HG03342 (cell line): ENCODE measurements around the gene RALGPS1.
"Not testable (repeated sequence)": the region's sequence is repeated elsewhere in the genome, so short reads cannot be mapped to it uniquely, and the experiment has no call there.

Source experiments
- ATAC-seq: cut with Tn5 transposase; IDR thresholded peaks from one replicate; pipeline ENCODE4 v1.9.1; 2021; ENCODE audit warnings: mild to moderate bottlenecking, moderate library complexity; ENCODE audit not compliant: unreplicated experiment

RALGPS1 gene

GRCh38 chr9:127168756-127169574 is 254.4 kb downstream of the RALGPS1 start:
- ATAC-seq, result no peak

- no peak for ATAC-seq
Measured at GRCh38 chr9:127169575-127169883, 254.9 kb downstream of the RALGPS1 start.

- ATAC-seq, result no peak
Measured at GRCh38 chr9:127170103-127170502, 255.5 kb downstream of the RALGPS1 start.

GRCh38 chr9:127170652-127171051 is 256.1 kb downstream of the RALGPS1 start:
- no peak for ATAC-seq

GRCh38 chr9:127171348-127171747 is 256.8 kb downstream of the RALGPS1 start:
- ATAC-seq, result not testable (repeated sequence)

GRCh38 chr9:127172066-127172707 is 257.6 kb downstream of the RALGPS1 start:
- no peak for ATAC-seq

GRCh38 chr9:127173063-127173462 is 258.5 kb downstream of the RALGPS1 start:
- ATAC-seq, result no peak

GRCh38 chr9:127174386-127175318 is 260.1 kb downstream of the RALGPS1 start:
- no peak for ATAC-seq

- ATAC-seq, result no peak
Measured at GRCh38 chr9:127175319-127175715, 260.7 kb downstream of the RALGPS1 start.

GRCh38 chr9:127175764-127176163 is 261.2 kb downstream of the RALGPS1 start:
- ATAC-seq, result no peak

- no peak for ATAC-seq
Measured at GRCh38 chr9:127176631-127177030, 262.0 kb downstream of the RALGPS1 start.

GRCh38 chr9:127177231-127177630 is 262.6 kb downstream of the RALGPS1 start:
- no peak for ATAC-seq

- no peak for ATAC-seq
Measured at GRCh38 chr9:127177665-127178265, 263.2 kb downstream of the RALGPS1 start.

GRCh38 chr9:127178686-127179632 is 264.4 kb downstream of the RALGPS1 start:
- ATAC-seq, result no peak

- no peak for ATAC-seq
Measured at GRCh38 chr9:127179633-127180441, 265.3 kb downstream of the RALGPS1 start.

GRCh38 chr9:127180457-127181314 is 266.1 kb downstream of the RALGPS1 start:
- ATAC-seq, result no peak

GRCh38 chr9:127181315-127181580 is 266.7 kb downstream of the RALGPS1 start:
- ATAC-seq, result no peak

GRCh38 chr9:127181595-127182190 is 267.1 kb downstream of the RALGPS1 start:
- ATAC-seq, result no peak
